Mesendoderm (in vitro differentiated cells): ENCODE results near the gene RASGRP1.

Experiments
- DNase-seq: peaks from one replicate; pipeline ENCODE4 v3.0.0; 2013
- H2AK5ac ChIP-seq: 2 replicates; pipeline ENCODE4 v1.6.1; 2013; ENCODE audit warnings: low read length, inconsistent platforms
- H2BK120ac ChIP-seq: 2 replicates; pipeline ENCODE4 v1.6.1; 2013; ENCODE audit warnings: low read depth, mild to moderate bottlenecking, low read length, moderate library complexity, mixed read lengths
- H2BK15ac ChIP-seq: replicated peaks from 2 replicates; pipeline ENCODE4 v1.6.1; 2013; ENCODE audit warnings: low read depth, mild to moderate bottlenecking, moderate library complexity
- H2BK5ac ChIP-seq: 2 replicates; pipeline ENCODE4 v1.6.1; 2013; ENCODE audit warnings: low read length, inconsistent platforms
- H3K18ac ChIP-seq: 2 replicates; pipeline ENCODE4 v1.6.1; 2013; ENCODE audit warnings: mild to moderate bottlenecking, low read length, mixed read lengths
- H3K23ac ChIP-seq: one replicate; pipeline ENCODE4 v1.6.1; 2013; ENCODE audit warnings: low read length
- H3K27ac ChIP-seq: 2 replicates; pipeline ENCODE4 v1.5.1; 2013; ENCODE audit warnings: low read depth, mild to moderate bottlenecking, inconsistent platforms, low read length, moderate library complexity
- H3K27me3 ChIP-seq: 2 replicates; pipeline ENCODE4 v1.6.1; 2013; ENCODE audit warnings: low read length, control low read depth, mild to moderate bottlenecking, inconsistent platforms; ENCODE audit not compliant: insufficient read depth, poor library complexity
- H3K36me3 ChIP-seq: 2 replicates; pipeline ENCODE4 v1.6.1; 2013; ENCODE audit warnings: low read length, inconsistent platforms; ENCODE audit not compliant: control insufficient read depth, insufficient read depth
- H3K4ac ChIP-seq: one replicate; pipeline ENCODE4 v1.6.1; 2013; ENCODE audit warnings: low read depth, mild to moderate bottlenecking, low read length, moderate library complexity
- H3K4me1 ChIP-seq: 2 replicates; pipeline ENCODE4 v1.6.1; 2013; ENCODE audit warnings: low read depth, low read length, inconsistent platforms; ENCODE audit not compliant: control insufficient read depth
- H3K4me2 ChIP-seq: 2 replicates; pipeline ENCODE4 v1.6.1; 2013; ENCODE audit warnings: low read length
- H3K4me3 ChIP-seq: 2 replicates; pipeline ENCODE4 v1.5.1; 2013; ENCODE audit warnings: mild to moderate bottlenecking, low read length
- H3K56ac ChIP-seq: one replicate; pipeline ENCODE4 v1.6.1; 2013; ENCODE audit warnings: low read length
- H3K79me1 ChIP-seq: 2 replicates; pipeline ENCODE4 v1.6.1; 2013; ENCODE audit warnings: low read length, inconsistent platforms
- H3K79me2 ChIP-seq: 2 replicates; pipeline ENCODE4 v1.6.1; 2013; ENCODE audit warnings: mild to moderate bottlenecking, low read length; ENCODE audit not compliant: control insufficient read depth, insufficient read depth
- H3K9ac ChIP-seq: 2 replicates; pipeline ENCODE4 v1.6.1; 2013; ENCODE audit warnings: low read length, inconsistent platforms
- H4K5ac ChIP-seq: one replicate; pipeline ENCODE4 v1.6.1; 2013; ENCODE audit warnings: low read length
- H4K8ac ChIP-seq: one replicate; pipeline ENCODE4 v1.6.1; 2013; ENCODE audit warnings: low read depth, mild to moderate bottlenecking, control low read depth, low read length, moderate library complexity
- WGBS: extraction: QIAGEN DNeasy Blood & Tissue Kit; methylation state at CpG from one replicate; pipeline ENCODE4 v1.1.7; 2013; ENCODE audit warnings: low lambda C conversion rate, missing lambda C conversion rate; ENCODE audit not compliant: insufficient coverage; ENCODE audit errors: extremely low coverage; 5-methylcytosine and 5-hydroxymethylcytosine counted together

RASGRP1 gene

GRCh38 chr15:38481761-38482160 lies 82.9 kb downstream of the RASGRP1 start:
- no CpG with 5 or more reads among the region's 3 CpGs for WGBS
- no peak overlapping the region for H3K9ac ChIP-seq
- H3K4me3 ChIP-seq: no peak overlapping the region
- H2AK5ac ChIP-seq: no peak overlapping the region
- no peak overlapping the region for H3K56ac ChIP-seq
- H2BK15ac ChIP-seq: no peak overlapping the region
- no peaks in the 10 kb centered on the region for H3K79me2 ChIP-seq
- H2BK5ac ChIP-seq: no peak overlapping the region
- no peak overlapping the region for H3K18ac ChIP-seq
- no peak overlapping the region for H4K5ac ChIP-seq
- no peak for DNase-seq
- H4K8ac ChIP-seq: no peak overlapping the region
- no peak overlapping the region for H2BK120ac ChIP-seq
- H3K36me3 ChIP-seq: no peaks in the 10 kb centered on the region
- H3K23ac ChIP-seq: no peak overlapping the region
- H3K27ac ChIP-seq: no peak overlapping the region
- H3K4me1 ChIP-seq: no peaks in the 10 kb centered on the region
- H3K79me1 ChIP-seq: no peaks in the 10 kb centered on the region
- H3K4ac ChIP-seq: no peak overlapping the region
- no peak overlapping the region for H3K4me2 ChIP-seq
- no peaks in the 10 kb centered on the region for H3K27me3 ChIP-seq

DNA sequence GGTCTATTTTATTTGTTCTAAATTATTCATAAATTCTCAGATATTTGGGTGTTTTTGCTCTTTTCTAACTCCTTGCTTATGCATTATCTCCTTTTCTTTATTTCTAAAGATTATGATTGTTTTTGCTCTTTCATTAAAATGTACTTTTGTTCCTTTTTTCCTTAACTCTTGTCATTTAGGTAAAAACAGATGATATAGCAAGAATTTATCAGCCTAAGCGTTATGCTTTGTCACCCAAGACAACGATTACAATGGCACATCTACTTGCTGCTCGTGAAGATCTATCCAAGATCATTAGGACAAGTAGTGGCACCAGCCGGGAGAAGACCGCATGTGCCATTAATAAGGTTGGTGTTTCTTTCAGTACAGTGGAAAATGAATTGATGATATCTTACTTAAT lies 83.5 kb downstream of the RASGRP1 start:
- H3K56ac ChIP-seq: no peak overlapping the region
- DNase-seq: no peak
- H3K18ac ChIP-seq: no peak overlapping the region
- no peaks in the 10 kb centered on the region for H3K27me3 ChIP-seq
- no peak overlapping the region for H2BK120ac ChIP-seq
- no peak overlapping the region for H3K27ac ChIP-seq
- no peak overlapping the region for H2BK15ac ChIP-seq
- no peak overlapping the region for H3K4ac ChIP-seq
- no peaks in the 10 kb centered on the region for H3K79me2 ChIP-seq
- no peak overlapping the region for H3K9ac ChIP-seq
- no peak overlapping the region for H2BK5ac ChIP-seq
- no peaks in the 10 kb centered on the region for H3K36me3 ChIP-seq
- no peaks in the 10 kb centered on the region for H3K4me1 ChIP-seq
- WGBS: no CpG with 5 or more reads among the region's 5 CpGs
- no peak overlapping the region for H2AK5ac ChIP-seq
- H3K4me2 ChIP-seq: no peak overlapping the region
- H4K5ac ChIP-seq: no peak overlapping the region
- no peaks in the 10 kb centered on the region for H3K79me1 ChIP-seq
- no peak overlapping the region for H3K23ac ChIP-seq
- H3K4me3 ChIP-seq: no peak overlapping the region
- H4K8ac ChIP-seq: no peak overlapping the region

DNA sequence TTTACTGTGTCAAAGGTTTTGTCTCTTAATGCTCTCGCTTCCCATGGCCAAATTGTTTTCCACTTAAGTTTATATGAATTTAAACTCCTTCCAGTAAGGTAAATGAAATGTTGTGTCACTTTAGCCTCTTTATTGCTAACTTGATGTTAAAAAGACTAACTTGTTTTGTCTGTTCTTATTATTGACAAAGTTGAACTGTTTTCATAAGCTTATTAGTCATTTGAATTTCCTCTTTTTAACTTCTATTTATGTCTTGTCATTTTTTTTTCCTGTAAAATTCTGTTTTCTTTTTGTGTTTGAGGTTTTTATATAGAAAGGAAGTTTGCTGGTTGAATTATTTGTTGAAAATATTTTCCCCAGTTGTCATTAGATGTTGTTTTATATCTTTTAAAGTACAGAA lies 84.9 kb downstream of the RASGRP1 start:
- Histone ChIP-seq H2BK15ac (no peak overlapping the region), H2BK5ac (no peak overlapping the region), H3K27ac (no peak overlapping the region), H4K8ac (no peak overlapping the region), H3K9ac (no peak overlapping the region), H3K4ac (no peak overlapping the region), H3K18ac (no peak overlapping the region), H4K5ac (no peak overlapping the region), H3K4me2 (no peak overlapping the region), H3K56ac (no peak overlapping the region), H3K79me2 (no peaks in the 10 kb centered on the region), H3K4me1 (no peaks in the 10 kb centered on the region), H3K4me3 (no peak overlapping the region), H2AK5ac (no peak overlapping the region), H2BK120ac (no peak overlapping the region), H3K23ac (no peak overlapping the region), H3K27me3 (no peaks in the 10 kb centered on the region), H3K79me1 (no peaks in the 10 kb centered on the region), H3K36me3 (no peaks in the 10 kb centered on the region)
- WGBS: no CpG with 5 or more reads among the region's 1 CpG
- no peak for DNase-seq

DNA sequence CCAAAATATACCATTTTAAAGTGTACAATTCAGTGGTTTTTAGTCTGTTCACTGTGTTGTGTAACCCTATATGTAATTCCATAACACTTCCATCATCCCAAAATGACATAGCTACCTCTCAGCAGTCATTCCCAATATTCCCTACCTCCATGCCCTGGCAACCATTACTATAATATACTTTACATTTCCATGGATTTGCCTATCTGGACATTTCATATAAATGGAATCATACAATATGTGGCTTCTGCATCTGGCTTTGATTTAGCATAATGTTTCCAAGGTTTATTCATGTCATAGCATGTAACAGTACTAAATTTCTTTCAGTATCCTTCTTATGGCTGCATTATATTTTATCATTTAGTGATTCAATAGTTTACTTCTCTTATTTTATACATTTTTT lies 85.3 kb downstream of the RASGRP1 start:
- Histone ChIP-seq H4K8ac (no peak overlapping the region), H3K23ac (no peak overlapping the region), H3K27me3 (no peaks in the 10 kb centered on the region), H2BK15ac (no peak overlapping the region), H3K4me3 (no peak overlapping the region), H3K18ac (no peak overlapping the region), H3K4ac (no peak overlapping the region), H3K9ac (no peak overlapping the region), H2BK5ac (no peak overlapping the region), H3K4me1 (no peaks in the 10 kb centered on the region), H4K5ac (no peak overlapping the region), H3K79me1 (no peaks in the 10 kb centered on the region), H3K36me3 (peaks cover 1% of the 10 kb centered on the region), H3K79me2 (no peaks in the 10 kb centered on the region), H3K27ac (no peak overlapping the region), H2BK120ac (no peak overlapping the region), H3K56ac (no peak overlapping the region), H3K4me2 (no peak overlapping the region), H2AK5ac (no peak overlapping the region)
- no peak for DNase-seq

DNA sequence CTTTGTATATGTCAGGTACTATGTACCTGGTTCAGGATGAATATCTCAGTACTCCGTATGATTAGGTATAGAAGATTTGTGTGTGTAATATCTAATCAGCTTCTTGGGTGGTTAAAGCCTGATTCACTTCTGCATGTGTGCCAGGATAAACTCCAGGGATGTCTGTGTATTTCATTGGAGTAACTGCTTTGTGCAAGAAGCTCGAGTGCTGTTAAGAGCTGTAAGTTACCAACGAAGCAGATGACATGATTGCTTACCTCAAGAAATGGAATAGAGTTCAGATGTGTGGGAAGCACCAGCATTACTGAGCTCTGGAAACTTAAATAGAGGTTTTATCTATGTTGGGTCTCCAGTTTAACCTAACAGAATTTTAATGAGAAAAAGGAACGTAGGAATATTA lies 87.0 kb downstream of the RASGRP1 start:
- Histone ChIP-seq H3K79me2 (no peaks in the 10 kb centered on the region), H4K5ac (no peak overlapping the region), H3K18ac (no peak overlapping the region), H3K4me2 (no peak overlapping the region), H3K4me1 (no peaks in the 10 kb centered on the region), H2BK120ac (no peak overlapping the region), H3K36me3 (peaks cover 1% of the 10 kb centered on the region), H3K79me1 (no peaks in the 10 kb centered on the region), H2BK5ac (no peak overlapping the region), H3K23ac (no peak overlapping the region), H2AK5ac (no peak overlapping the region), H2BK15ac (no peak overlapping the region), H4K8ac (no peak overlapping the region), H3K27ac (no peak overlapping the region), H3K27me3 (no peaks in the 10 kb centered on the region), H3K9ac (no peak overlapping the region), H3K56ac (no peak overlapping the region), H3K4me3 (no peak overlapping the region), H3K4ac (no peak overlapping the region)
- DNase-seq: no peak
- 100% methylated on average over 1 of the region's 4 CpGs for WGBS

DNA sequence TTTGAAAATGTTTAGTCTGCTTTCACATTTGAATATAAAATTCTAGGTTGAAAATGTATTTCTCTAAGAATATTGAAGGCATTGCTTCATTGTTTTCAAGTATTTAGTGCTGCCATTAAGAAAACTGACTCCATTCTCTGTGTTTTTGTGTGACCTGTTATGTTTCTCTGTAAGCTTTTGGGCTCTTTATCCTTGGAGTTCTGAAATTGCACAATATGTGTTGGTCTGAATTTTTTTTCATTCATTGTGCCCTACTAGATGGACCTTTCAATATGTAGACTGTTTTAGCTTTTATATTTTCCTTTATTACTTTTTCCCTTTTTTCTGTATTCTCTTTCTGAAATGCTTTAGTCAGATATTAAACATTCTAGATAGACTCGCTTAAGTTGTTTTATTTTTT lies 88.5 kb downstream of the RASGRP1 start:
- no peaks in the 10 kb centered on the region for H3K4me1 ChIP-seq
- H3K79me1 ChIP-seq: no peaks in the 10 kb centered on the region
- no peak overlapping the region for H2BK120ac ChIP-seq
- no peak overlapping the region for H3K23ac ChIP-seq
- H3K27me3 ChIP-seq: no peaks in the 10 kb centered on the region
- no peak overlapping the region for H4K8ac ChIP-seq
- H3K4ac ChIP-seq: no peak overlapping the region
- no peak overlapping the region for H4K5ac ChIP-seq
- H3K27ac ChIP-seq: no peak overlapping the region
- no CpG with 5 or more reads among the region's 1 CpG for WGBS
- H3K4me2 ChIP-seq: no peak overlapping the region
- no peak overlapping the region for H3K4me3 ChIP-seq
- H2BK15ac ChIP-seq: no peak overlapping the region
- no peaks in the 10 kb centered on the region for H3K79me2 ChIP-seq
- no peak overlapping the region for H2BK5ac ChIP-seq
- DNase-seq: no peak
- no peak overlapping the region for H2AK5ac ChIP-seq
- peaks cover 1% of the 10 kb centered on the region for H3K36me3 ChIP-seq
- H3K56ac ChIP-seq: no peak overlapping the region
- H3K9ac ChIP-seq: no peak overlapping the region
- no peak overlapping the region for H3K18ac ChIP-seq
